ENCODE measurements around the gene ZFP91. TPM values are rescaled to one million over a fixed set of nuclear protein-coding genes. Genes with fewer than 3 reads are reported as not detected.

ZFP91 gene
- total and polyA plus RNA-seq, 12 donors: 6.6 to 58.1 (median 49.3) TPM

- Histone ChIP-seq H3K27ac (no peak overlapping the region), H3K9me3 (replicated peaks in 1 of 3) (no peaks in the 10 kb centered on the region), H3K27me3 (no peaks in the 10 kb centered on the region), H3K36me3 (replicated peaks in 1 of 2) (peaks cover 0 to 23% of the 10 kb centered on the region in 2 donors), H3K4me3 (no peak overlapping the region), H3K4me1 (replicated peaks in 1 of 2) (peaks cover 4 to 26% of the 10 kb centered on the region in 2 donors)
- no peak for DNase-seq
- intact Hi-C loops (cut with DNase I): no loop called here
- 76 to 78% (median 77%) methylated on average over 4 of the region's 4 CpGs for WGBS, 4 donors
- no peak for TF ChIP-seq CTCF (IDR thresholded peaks at IDR 0.05)
- TF ChIP-seq POLR2A (IDR thresholded peaks at IDR 0.05): no peak
These were observed 28.3 kb downstream of the ZFP91 start for GRCh38 chr11:58606930-58607714.

GRCh38 chr11:58608331-58608730 is 29.5 kb downstream of the ZFP91 start:
- no peak for DNase-seq
- TF ChIP-seq POLR2A (IDR thresholded peaks at IDR 0.05): no peak
- TF ChIP-seq CTCF (IDR thresholded peaks at IDR 0.05): no peak
- H3K9me3 ChIP-seq (replicated peaks in 1 of 3): no peaks in the 10 kb centered on the region
- no peak overlapping the region for H3K27ac ChIP-seq
- intact Hi-C loops (cut with DNase I): no loop called here
- no peak overlapping the region for H3K4me3 ChIP-seq
- WGBS, 4 donors: 88 to 98% (median 91%) methylated on average over 5 of the region's 5 CpGs
- H3K27me3 ChIP-seq: no peaks in the 10 kb centered on the region
- peaks cover 4 to 26% of the 10 kb centered on the region in 2 donors for H3K4me1 ChIP-seq (replicated peaks in 1 of 2)
- H3K36me3 ChIP-seq (replicated peaks in 1 of 2): peaks cover 0 to 35% of the 10 kb centered on the region in 2 donors

- Histone ChIP-seq H3K27ac (no peak overlapping the region), H3K4me3 (no peak overlapping the region)
- 78 to 95% (median 86%) methylated on average over 8 of the region's 8 CpGs for WGBS, 4 donors
These were observed 30.9 kb downstream of the ZFP91 start for GRCh38 chr11:58609723-58610122.

GRCh38 chr11:58613228-58613627 is 34.4 kb downstream of the ZFP91 start:
- no peak for DNase-seq
- no peak for TF ChIP-seq POLR2A (IDR thresholded peaks at IDR 0.05)
- no peak for TF ChIP-seq CTCF (IDR thresholded peaks at IDR 0.05)
- Histone ChIP-seq H3K27me3 (no peaks in the 10 kb centered on the region), H3K36me3 (replicated peaks in 1 of 2) (peaks cover 0 to 78% of the 10 kb centered on the region in 2 donors), H3K4me3 (no peak overlapping the region), H3K4me1 (replicated peaks in 1 of 2) (peaks cover 0 to 12% of the 10 kb centered on the region in 2 donors), H3K9me3 (replicated peaks in 1 of 3) (no peaks in the 10 kb centered on the region), H3K27ac (no peak overlapping the region)
- WGBS, 4 donors: 96 to 97% (median 96%) methylated on average over 2 of the region's 2 CpGs
- intact Hi-C loops (cut with DNase I): no loop called here

More at GRCh38 chr11:58609723-58610122, 30.9 kb downstream of the ZFP91 start:
- no peak for TF ChIP-seq POLR2A (IDR thresholded peaks at IDR 0.05)
- no peaks in the 10 kb centered on the region for H3K27me3 ChIP-seq
- DNase-seq: no peak
- intact Hi-C loops (cut with DNase I): no loop called here
- H3K36me3 ChIP-seq (replicated peaks in 1 of 2): peaks cover 0 to 49% of the 10 kb centered on the region in 2 donors
- no peaks in the 10 kb centered on the region for H3K9me3 ChIP-seq (replicated peaks in 1 of 3)
- peaks cover 4 to 26% of the 10 kb centered on the region in 2 donors for H3K4me1 ChIP-seq (replicated peaks in 1 of 2)

Measured in adrenal gland (tissue), 12 donors.